K562 (cell line): Measurements from ENCODE around the gene CNBD2. TPM values are rescaled to one million over a fixed set of nuclear protein-coding genes. Genes with fewer than 3 reads are reported as not detected.
A peak's percentile ranks its signal among the peaks of the same experiment; 100 is the strongest.

Experiments
- ASH1L ChIP-seq: fragments of 450-650 bp; IDR thresholded peaks from 2 replicates; pipeline ENCODE4 v1.6.1; 2018; ENCODE audit warnings: borderline replicate concordance, mild to moderate bottlenecking, low read depth; ENCODE audit not compliant: partially characterized antibody
- CBX8 ChIP-seq: fragments of 200-600 bp; sonication (generic); IDR thresholded peaks from 2 replicates; pipeline ENCODE4 v1.6.1; 2012; ENCODE audit warnings: borderline replicate concordance, mixed run types, low read depth, mild to moderate bottlenecking, moderate library complexity, mixed read lengths, low read length, control low read depth, inconsistent platforms; ENCODE audit not compliant: poor library complexity, severe bottlenecking; ENCODE audit errors: extremely low read depth
- CTCF ChIP-seq, 3 experiments: IDR thresholded peaks in 2 of 3; conservative IDR thresholded peaks in 1 of 3; 2 replicates each; pipeline ENCODE4 v1.5.1; 2011 to 2012; ENCODE audit warnings: low read length in 3 of 3, mild to moderate bottlenecking in 3 of 3, control low read depth in 2 of 3, improper control_type of control experiment in 1 of 3, inconsistent platforms in 1 of 3, low read depth in 1 of 3, mixed read lengths in 1 of 3, moderate library complexity in 1 of 3; ENCODE audit not compliant: insufficient read depth in 2 of 3
- ELF2 ChIP-seq: fragments of 250-450 bp; sonication (Bioruptor Pico); IDR thresholded peaks from 2 replicates; pipeline ENCODE4 v1.5.0; 2021; ENCODE audit warnings: mild to moderate bottlenecking
- KAT2B ChIP-seq: IDR thresholded peaks from one replicate; pipeline ENCODE4 v1.6.1; 2012; ENCODE audit warnings: low read depth, mild to moderate bottlenecking, control low read depth, inconsistent platforms, low read length, moderate library complexity
- MAFF ChIP-seq: IDR thresholded peaks from 2 replicates; pipeline ENCODE4 v1.6.1; 2012; ENCODE audit warnings: low read length, improper control_type of control experiment
- MAZ ChIP-seq, 2 experiments: fragments of 450-650 bp in 1 of 2; sonication (generic) in 1 of 2; formaldehyde crosslinking; IDR thresholded peaks in 1 of 2; conservative IDR thresholded peaks in 1 of 2; 2 replicates each; pipeline versions ENCODE4 v1.4.0 to v1.5.0; 2020; ENCODE audit warnings: mild to moderate bottlenecking in 1 of 2, missing genetic modification reagents in 1 of 2
- MCM2 ChIP-seq: fragments of 450-650 bp; IDR thresholded peaks from 2 replicates; pipeline ENCODE4 v1.6.1; 2017; ENCODE audit warnings: low read depth, mild to moderate bottlenecking
- NKRF ChIP-seq: fragments of 450-650 bp; IDR thresholded peaks from 2 replicates; pipeline ENCODE4 v1.6.1; 2016; ENCODE audit warnings: borderline replicate concordance
- RUNX1 ChIP-seq: sonication (generic); IDR thresholded peaks from 2 replicates; pipeline ENCODE4 v1.6.1; 2016; ENCODE audit warnings: antibody characterized with exemption, low read depth
- ZFP36 ChIP-seq: fragments of 150-350 bp; IDR thresholded peaks from 2 replicates; pipeline ENCODE4 v1.6.1; 2018; ENCODE audit warnings: low read length, low read depth; ENCODE audit not compliant: partially characterized antibody
- ZNF12 ChIP-seq: sonication (generic); formaldehyde crosslinking; IDR thresholded peaks from 2 replicates; pipeline ENCODE4 v1.4.0; 2020; ENCODE audit warnings: mild to moderate bottlenecking, missing genetic modification reagents
- ZNF165 ChIP-seq: fragments of 250-450 bp; sonication (Bioruptor Pico); IDR thresholded peaks from 2 replicates; pipeline ENCODE4 v1.4.0; 2020; ENCODE audit warnings: borderline replicate concordance
- ZNF398 ChIP-seq: fragments of 250-450 bp; sonication (Bioruptor Pico); IDR thresholded peaks from 2 replicates; pipeline ENCODE4 v1.8.0; 2021; ENCODE audit warnings: moderate library complexity, mild to moderate bottlenecking, inconsistent platforms
- ZNF609 ChIP-seq: sonication (generic); formaldehyde crosslinking; IDR thresholded peaks from 2 replicates; pipeline ENCODE4 v1.8.1; 2023; ENCODE audit warnings: missing genetic modification reagents, mild to moderate bottlenecking, borderline replicate concordance
- polyA plus RNA-seq, 8 experiments: library from polyadenylated mRNA; depleted of rRNA in 4 of 8; stranded (reverse) in 5 of 8; unstranded in 3 of 8; fragments of >200 nt; fragmentation: Nextera tagmentation in 2 of 8; fragmentation: Illumina TruSeq in 1 of 8; extraction: Ambion mirVana in 2 of 8; extraction: Trizol in 1 of 8; gene quantifications; 2 replicates each; pipeline versions ENCODE4 v1.2.1 to v1.2.3, GENCODE V29; 2011 to 2014; ENCODE audit warnings: inconsistent platforms in 1 of 8, missing spikeins in 1 of 8
- total RNA-seq, 7 experiments: library from RNA; depleted of rRNA in 6 of 7; stranded (reverse); fragments of >200 nt in 6 of 7; fragmentation: Illumina TruSeq in 2 of 7; extraction: Trizol in 2 of 7; gene quantifications; 2 replicates each; pipeline versions ENCODE4 v1.2.1 to v1.2.3, GENCODE V29; 2011 to 2021; ENCODE audit warnings: low replicate concordance in 1 of 7

Gene CNBD2
- total and polyA plus RNA-seq, 9 of the 15 experiments (the other 6 are each of a cell fraction or from before 2014, with no cell fraction given): 3.2 to 17.5 (median 5.3) TPM

GRCh38 chr20:36051318-36052116 lies 83.1 kb downstream of the CNBD2 start (continued):
- TF ChIP-seq CTCF (IDR thresholded peaks at IDR 0.05 in 2 of 3, conservative IDR thresholded peaks at IDR 0.05 in 1 of 3; ENCODE audit: insufficient read depth in 2 of 3, low read depth in 1 of 3, low read length in 3 of 3) (no peak), ZNF609 (CRISPR knock-in tag) (no peak), CBX8 (no peak), MAFF (peak; percentile 91), ELF2 (CRISPR knock-in tag) (no peak), ZNF165 (CRISPR knock-in tag) (no peak), ASH1L (no peak), ZNF12 (CRISPR knock-in tag) (no peak; the same call in none of the 2 replicates), RUNX1 (no peak), KAT2B (no peak), MAZ (CRISPR knock-in tag; conservative IDR thresholded peaks at IDR 0.05 in 1 of 2, IDR thresholded peaks at IDR 0.05 in 1 of 2) (no peak), ZFP36 (no peak), NKRF (no peak; the same call in 1 of the 2 replicates), MCM2 (no peak), ZNF398 (CRISPR knock-in tag) (no peak)
